Activated T-helper 9 cell treated with anti-CD3 and anti-CD28 coated beads, Interleukin-2, amount 50 U/mL, for 16 hours (primary cell): ENCODE data around the gene WDR45.

Source experiments
- DNase-seq: peaks from one replicate; pipeline ENCODE4 v3.0.0-alpha.2; 2020; ENCODE audit warnings: low read depth

WDR45 gene

DNA sequence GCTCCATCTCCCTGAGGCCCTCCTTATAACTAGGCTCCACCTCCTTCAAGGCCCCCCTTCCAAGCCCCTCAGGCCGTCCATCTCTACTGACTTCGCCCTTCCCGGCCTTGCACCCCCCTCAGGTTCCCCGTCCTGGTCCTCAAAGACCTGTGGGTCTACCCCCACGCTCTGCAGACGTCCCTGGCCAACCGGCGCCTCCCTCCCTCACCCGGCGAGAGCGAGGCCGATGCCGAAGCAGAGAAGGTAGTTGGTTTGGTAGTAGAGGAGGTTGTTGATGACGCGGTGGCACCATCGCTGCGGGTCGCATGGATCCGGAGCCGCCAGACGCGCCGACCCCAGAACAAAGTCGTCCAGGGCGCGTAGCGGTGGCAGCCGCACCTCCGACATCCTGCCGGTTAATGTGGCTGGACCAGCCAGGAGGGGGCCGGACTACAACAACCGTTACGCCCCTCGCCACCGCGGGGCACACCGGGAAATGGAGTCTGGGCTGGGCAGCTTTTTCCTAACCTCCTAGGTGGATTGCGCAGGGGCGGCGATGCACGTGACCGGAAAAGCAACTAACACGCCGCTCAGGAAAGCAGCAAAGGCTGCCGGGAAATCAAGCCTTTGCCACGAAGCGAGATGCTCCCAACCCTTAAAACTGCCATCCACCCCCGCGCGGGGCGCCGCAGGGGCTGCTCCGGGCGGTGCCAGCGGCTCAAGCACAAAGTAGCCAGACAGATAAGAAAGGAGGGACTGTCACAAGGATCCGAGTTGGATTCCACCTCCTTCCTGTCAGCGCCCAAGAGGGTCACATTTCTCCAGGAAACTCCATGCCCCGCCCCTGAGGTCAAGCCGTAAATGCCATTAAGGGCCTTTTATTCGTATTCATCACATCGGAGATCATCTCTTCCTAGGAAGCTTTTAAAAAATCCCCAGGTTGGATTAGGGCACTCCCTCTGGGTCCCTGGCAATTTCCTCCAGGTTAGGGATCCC, 5.8 kb downstream of the WDR45 start, which contains the start of gene PRAF2:
Gene PRAF2 (minus strand): TSS at position 402 of the 975 bp plus-strand sequence. CDS start 15 bp downstream, at position 387.
- peak; percentile 82 for DNase-seq

DNA sequence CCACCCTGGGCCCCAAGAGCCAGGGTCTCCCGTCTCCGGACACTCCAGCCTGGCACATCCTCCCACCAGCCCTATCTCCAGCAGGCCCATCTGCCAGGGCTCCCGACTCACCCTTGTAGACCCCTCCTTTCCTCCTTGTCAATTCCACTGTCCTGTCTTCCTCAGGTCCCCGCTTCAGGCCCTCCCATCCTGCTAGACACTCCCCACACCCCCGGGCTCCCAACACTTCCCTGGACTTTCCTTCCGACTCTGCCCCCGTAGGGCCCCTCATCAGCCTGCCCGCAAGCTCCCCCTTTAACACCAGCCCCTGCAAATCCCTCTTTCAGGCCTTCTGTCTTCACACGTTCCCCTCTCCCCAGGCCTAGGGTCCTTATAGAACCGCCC, 7.0 kb downstream of the WDR45 start:
- no peak for DNase-seq

DNA sequence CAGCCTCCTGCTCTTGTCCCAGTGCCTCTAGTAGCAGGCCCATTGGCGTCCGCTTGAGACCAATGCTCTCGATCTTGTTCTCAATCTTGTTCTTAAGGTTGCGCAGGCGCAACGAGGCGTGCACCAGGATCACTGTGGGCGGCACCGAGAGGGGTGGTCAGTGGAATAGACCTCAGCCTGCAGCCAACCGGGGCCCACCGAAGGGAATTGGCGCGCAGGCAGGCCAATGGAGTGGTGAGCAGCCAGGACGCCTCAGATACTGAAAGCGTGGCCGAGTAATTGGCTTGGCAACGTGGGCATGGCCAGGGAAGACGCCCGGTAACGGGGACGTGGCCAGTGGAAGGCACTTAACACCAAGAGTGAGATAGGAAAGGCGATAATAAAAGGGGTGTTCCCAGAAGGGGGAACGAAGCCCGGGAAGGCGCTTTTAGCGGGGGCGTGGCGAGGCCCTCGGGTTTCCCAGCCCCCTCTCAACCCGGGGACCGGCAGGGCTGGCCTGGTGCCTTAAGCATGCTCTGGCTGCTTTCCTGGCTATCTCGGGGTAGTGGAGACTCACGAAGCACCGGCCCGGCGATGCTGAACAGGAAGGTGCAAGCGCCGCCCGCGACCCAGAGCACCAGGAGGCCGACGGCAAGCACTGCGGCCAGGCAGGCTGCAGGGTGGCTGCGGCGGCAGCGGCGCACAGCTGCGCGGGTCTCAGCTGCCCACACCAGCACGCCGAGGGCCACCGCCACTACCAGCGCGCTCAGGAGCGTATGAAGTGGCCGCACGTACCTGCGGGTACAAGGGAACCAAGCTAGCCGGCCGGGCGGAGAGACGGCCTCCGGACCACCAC, 7.6 kb downstream of the WDR45 start:
- DNase-seq = no peak

- DNase-seq = no peak
These were observed 8.7 kb downstream of the WDR45 start for GRCh38 chrX:49070988-49071387.

- DNase-seq = no peak
These were observed 10.6 kb downstream of the WDR45 start for GRCh38 chrX:49069038-49069437.

GRCh38 chrX:49067285-49068120, 12.2 kb downstream of the WDR45 start:
- no peak for DNase-seq

- DNase-seq = no peak
These were observed 13.0 kb downstream of the WDR45 start for GRCh38 chrX:49066690-49067089.

DNA sequence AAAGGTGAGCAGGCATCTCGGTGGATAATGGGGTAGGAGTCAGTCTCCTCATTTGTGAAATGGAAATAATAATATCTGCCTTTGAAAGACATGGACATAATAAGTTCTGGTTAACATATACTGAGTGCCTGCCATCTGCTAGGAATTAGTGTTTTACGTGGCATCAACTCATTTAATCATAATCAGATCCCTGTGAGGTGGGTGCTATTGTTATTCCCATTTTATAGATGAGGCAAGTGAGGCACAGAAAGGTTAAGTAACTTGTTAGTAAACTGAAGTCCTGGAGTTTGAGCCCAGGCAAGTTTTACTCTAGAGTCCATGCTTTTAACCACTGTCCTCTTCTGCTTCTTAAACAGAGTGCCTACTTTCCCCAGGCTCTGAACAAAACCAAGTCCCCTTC, 13.4 kb downstream of the WDR45 start:
- no peak for DNase-seq

GRCh38 chrX:49064735-49065134, 15.0 kb downstream of the WDR45 start:
- no peak for DNase-seq

DNA sequence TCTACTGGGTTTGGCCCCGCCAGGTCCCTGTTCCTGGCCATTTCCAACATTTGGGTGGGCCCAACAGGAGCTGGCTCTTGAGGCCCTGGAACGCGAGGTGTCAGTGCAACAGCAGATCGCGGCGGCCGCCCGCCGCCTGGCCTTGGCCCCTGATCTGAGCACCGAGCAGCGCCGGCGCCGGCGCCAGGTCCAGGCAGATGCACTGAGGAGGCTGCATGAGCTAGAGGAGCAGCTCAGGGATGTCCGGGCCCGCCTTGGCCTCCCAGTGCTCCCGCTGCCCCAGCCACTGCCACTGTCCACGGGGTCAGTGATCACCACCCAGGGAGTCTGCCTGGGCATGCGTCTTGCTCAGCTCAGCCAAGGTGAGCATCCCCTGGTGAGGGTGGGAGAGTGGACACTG, 15.4 kb downstream of the WDR45 start:
- DNase-seq = no peak

DNA sequence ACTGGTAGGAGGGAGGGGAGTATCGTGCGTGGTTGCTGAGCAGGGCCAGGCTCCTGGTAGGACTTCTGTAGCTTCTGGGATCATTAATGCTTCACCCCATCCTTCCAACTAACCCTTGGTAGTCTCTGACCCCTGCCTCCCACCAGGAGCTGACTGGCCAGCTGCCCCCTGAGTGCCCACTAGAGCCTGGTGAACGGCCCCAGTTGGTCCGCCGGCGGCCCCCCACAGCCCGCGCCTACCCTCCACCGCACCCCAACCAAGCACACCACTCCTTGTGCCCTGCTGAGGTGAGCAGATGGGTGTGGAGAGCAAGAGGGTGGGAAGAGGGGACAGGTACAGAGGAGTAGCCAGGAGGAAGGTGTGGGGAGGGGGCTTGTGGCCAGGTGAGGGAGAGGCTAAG, 16.0 kb downstream of the WDR45 start:
- no peak for DNase-seq

- DNase-seq = no peak
These were observed 17.8 kb downstream of the WDR45 start for GRCh38 chrX:49061916-49062315.

- no peak for DNase-seq
These were observed 18.2 kb downstream of the WDR45 start for GRCh38 chrX:49061490-49061889.

GRCh38 chrX:49060914-49061313, 18.8 kb downstream of the WDR45 start:
- no peak for DNase-seq

- no peak for DNase-seq
These were observed 20.0 kb downstream of the WDR45 start for GRCh38 chrX:49059681-49060085.

- no peak for DNase-seq
These were observed 20.5 kb downstream of the WDR45 start for GRCh38 chrX:49059201-49059600.

GRCh38 chrX:49058794-49059193, 20.9 kb downstream of the WDR45 start, which contains the start of gene CCDC120:
Gene CCDC120, plus strand, starts transcription at chrX:49058999. Its CDS starts 3,043 bp downstream, at chrX:49062042.
- DNase-seq = no peak

DNA sequence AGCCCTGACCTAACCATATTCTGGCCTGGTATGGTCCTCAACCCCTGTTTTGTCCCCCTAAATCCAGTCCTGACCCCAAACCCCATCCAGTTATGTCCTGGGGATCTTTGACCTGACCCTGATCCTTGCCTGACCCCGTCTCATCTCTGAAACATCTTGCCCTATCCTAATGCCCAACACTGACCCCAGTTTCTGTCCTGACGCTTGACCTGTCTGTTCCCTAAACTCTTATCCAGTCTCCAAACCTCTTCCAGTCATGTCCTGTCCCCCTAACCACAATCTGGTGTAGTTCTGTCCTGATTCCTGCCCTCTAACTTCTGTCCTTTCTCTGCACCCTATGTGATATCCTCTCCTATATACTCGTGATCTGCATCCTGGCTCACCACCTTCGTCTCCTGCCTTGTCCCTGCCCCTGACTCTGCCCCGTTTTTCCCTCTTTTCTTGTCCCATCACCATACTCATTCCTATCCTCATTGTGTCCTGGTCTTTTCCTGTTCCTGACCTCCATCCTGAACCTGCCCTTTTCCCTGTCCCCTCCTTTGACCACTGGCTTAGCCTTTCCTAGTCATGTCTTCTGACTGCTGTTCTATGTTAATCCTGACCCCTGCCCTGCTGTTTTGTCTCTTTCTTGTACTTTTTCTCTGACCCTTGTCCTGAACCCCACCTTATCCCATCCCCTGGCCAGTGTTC, 25.5 kb downstream of the WDR45 start:
- no peak for DNase-seq

DNA sequence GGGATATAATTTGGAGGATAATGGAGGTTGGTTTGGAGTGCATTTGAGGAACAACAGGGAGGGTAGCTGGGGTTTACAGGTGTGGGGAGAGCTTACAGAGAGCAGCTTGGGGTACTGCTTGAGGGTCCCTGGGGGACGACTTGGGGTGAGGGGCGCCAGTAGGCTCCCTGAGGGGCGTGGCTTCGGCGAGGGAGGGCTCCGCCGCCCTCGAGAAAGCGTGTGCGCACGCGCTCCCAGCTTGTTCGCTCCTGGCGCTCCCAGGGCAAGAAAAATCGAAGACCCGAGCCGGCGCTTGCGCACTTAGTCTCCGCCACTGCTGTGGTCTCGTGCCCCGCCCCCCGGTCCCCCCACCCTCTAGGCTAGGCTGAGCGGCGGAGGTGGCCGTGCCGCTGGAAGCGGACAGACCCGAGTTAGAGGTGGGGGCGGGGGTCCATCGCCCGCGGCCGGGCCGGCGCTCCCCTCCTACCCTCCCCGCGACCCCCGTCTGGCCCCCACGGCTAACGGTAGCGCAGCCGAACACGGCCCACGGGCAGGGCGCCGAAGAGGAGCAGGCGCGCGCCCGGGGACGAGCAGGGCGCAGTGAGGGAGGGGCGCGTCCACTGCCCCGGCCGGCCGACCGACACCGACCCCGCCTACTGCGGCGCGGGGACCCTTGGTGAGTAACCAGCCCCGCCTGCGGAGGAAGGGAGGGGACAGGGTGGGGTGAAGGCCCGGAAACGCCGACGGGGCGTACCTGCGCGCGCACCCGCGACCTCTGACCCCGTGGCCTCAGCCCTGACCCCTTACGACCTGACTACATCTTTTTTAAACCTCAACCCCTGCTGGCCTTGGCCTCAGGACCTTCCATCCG, 26.2 kb downstream of the WDR45 start:
- DNase-seq = peak; percentile 45

GRCh38 chrX:49043987-49044281, 35.8 kb downstream of the WDR45 start:
- DNase-seq = no peak
